B cell (primary cell): Measurements from ENCODE around the gene OR9K2.

Source experiments
- CTCF ChIP-seq: fragments of 200-600 bp; IDR thresholded peaks from one replicate; pipeline ENCODE4 v1.8.0; 2022; ENCODE audit warnings: antibody characterized with exemption, mild to moderate bottlenecking
- EZH2 ChIP-seq: IDR thresholded peaks from 2 replicates; pipeline ENCODE4 v1.6.1; 2012; ENCODE audit warnings: borderline replicate concordance, low read depth, mild to moderate bottlenecking, moderate library complexity, low read length; ENCODE audit not compliant: insufficient read depth, poor library complexity, severe bottlenecking

DNA sequence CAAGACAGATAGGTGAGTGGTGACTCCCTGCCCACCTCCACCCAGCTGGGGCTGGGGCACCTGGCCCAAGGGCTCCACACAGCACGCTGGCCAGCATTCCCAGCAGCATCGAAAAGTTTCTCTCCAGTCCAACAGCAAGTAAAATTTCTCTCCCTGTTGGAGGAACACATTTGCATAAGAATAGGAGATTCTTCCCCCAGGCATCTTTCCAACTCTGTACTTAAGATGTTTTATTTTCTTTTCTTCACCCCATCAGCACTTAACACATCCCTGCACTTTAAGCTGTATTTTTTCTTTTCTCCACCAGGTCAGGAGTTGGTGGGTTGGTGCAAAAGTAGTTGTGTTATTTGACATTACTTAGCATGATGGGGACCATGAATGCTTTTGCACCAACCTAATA, 47.2 kb downstream of the OR9K2 start:
- TF ChIP-seq EZH2: no peak
- TF ChIP-seq CTCF: no peak
